Measurements from ENCODE around the gene DCBLD1. TPM values are rescaled to one million over a fixed set of nuclear protein-coding genes. Genes with fewer than 3 reads are reported as not detected.
"Not testable (repeated sequence)": the region's sequence is repeated elsewhere in the genome, so short reads cannot be mapped to it uniquely, and the experiment has no call there.

The DCBLD1 gene
- total RNA-seq (9.6 TPM), polyA plus RNA-seq (ENCODE audit: insufficient read depth, low read depth, low replicate concordance) (4.1 TPM)
- long read RNA-seq, donor 1, partial matches to known transcripts: 0 of 1 reads
- long read RNA-seq, donor 1, other reads (novel, unspliced or antisense): 0 of 1 reads
- long read RNA-seq, donor 2: 0 reads
- long read RNA-seq, donor 3, partial matches to known transcripts: 0 of 2 reads
- long read RNA-seq, donor 3, other reads (novel, unspliced or antisense): 0 of 2 reads
- long read RNA-seq, donor 4, partial matches to known transcripts: 45 of 52 reads
- long read RNA-seq, donor 4, other reads (novel, unspliced or antisense): 7 of 52 reads
- long read RNA-seq, donor 5: 0 reads
- long read RNA-seq, donor 6: 0 reads
- long read RNA-seq, donor 7, partial matches to known transcripts: 5 of 9 reads
- long read RNA-seq, donor 7, other reads (novel, unspliced or antisense): 4 of 9 reads
- long read RNA-seq, donor 8: 0 reads
- long read RNA-seq, donor 9, partial matches to known transcripts: 0 of 1 reads
- long read RNA-seq, donor 9, other reads (novel, unspliced or antisense): 0 of 1 reads
- long read RNA-seq, donor 10, partial matches to known transcripts: 47 of 48 reads
- long read RNA-seq, donor 10, other reads (novel, unspliced or antisense): 0 of 48 reads

DNA sequence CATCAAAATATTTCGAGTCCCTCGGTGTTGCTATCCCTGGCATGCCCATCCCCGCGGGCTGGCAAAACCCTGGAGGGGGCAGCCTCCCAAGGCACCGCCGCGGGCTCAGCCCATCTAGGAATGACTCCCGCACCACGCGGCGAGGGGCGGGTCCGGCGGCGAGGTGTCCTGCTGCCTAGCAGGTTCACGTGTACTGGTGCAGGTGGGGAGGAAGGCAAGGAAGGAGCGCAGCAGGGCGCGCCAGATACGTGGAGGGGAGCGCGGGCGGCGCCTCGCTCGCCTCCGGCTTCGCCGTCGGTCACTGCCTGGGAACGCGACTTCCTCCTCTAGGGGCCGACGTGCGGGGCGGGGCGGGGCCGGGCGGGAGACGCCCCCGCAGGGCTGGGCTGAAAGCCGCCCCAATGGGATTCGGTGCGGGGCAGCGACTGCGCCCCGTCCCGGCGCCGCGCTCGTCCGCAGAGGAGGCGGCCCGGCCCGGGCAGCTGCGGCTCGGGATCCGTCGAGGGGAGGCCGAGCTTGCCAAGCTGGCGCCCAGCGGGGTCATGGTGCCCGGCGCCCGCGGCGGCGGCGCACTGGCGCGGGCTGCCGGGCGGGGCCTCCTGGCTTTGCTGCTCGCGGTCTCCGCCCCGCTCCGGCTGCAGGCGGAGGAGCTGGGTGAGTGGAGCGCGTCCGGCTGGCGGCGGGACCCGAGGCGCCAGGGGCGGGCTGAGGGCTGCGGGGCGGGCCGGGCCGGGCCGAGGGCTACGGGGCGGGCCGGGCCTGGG is at the start of gene DCBLD1:
Gene DCBLD1, plus strand, starts transcription at position 435 of the 764 bp plus-strand sequence. Its CDS starts 108 bp downstream, at position 543.
- Histone ChIP-seq H3K27ac (ENCODE audit: low read depth in 2 of 2, low read length in 2 of 2) (peak within 1 kb of the TSS; percentile 72 to 83), H3K4me3 (ENCODE audit: low read length in 3 of 3) (peak within 1 kb of the TSS; percentile 61 to 74 (median 66)), H3K4me1 (ENCODE audit: control insufficient read depth in 2 of 3, insufficient read depth in 2 of 3, low read depth in 1 of 3, low read length in 3 of 3) (peaks cover 0 to 10% (median 0%) of the 10 kb centered on the region in 3 donors), H3K36me3 (ENCODE audit: control insufficient read depth in 2 of 3, insufficient read depth in 3 of 3, low read length in 3 of 3) (no peaks in the 10 kb centered on the region), H3K27me3 (ENCODE audit: control insufficient read depth, insufficient read depth, low read length) (no peaks in the 10 kb centered on the region), H3K9me3 (ENCODE audit: control insufficient read depth in 2 of 3, insufficient read depth in 1 of 3, low read length in 3 of 3) (no peaks in the 10 kb centered on the region), H3K9ac (ENCODE audit: low read length in 3 of 3) (peak within 1 kb of the TSS; percentile 42 to 88 (median 66))
- FAIRE-seq (no peak), DNase-seq (peak; percentile 80 to 94 (median 88))
- intact Hi-C loops (cut with DNase I): no loop called here
- TF ChIP-seq, protein P1, sequence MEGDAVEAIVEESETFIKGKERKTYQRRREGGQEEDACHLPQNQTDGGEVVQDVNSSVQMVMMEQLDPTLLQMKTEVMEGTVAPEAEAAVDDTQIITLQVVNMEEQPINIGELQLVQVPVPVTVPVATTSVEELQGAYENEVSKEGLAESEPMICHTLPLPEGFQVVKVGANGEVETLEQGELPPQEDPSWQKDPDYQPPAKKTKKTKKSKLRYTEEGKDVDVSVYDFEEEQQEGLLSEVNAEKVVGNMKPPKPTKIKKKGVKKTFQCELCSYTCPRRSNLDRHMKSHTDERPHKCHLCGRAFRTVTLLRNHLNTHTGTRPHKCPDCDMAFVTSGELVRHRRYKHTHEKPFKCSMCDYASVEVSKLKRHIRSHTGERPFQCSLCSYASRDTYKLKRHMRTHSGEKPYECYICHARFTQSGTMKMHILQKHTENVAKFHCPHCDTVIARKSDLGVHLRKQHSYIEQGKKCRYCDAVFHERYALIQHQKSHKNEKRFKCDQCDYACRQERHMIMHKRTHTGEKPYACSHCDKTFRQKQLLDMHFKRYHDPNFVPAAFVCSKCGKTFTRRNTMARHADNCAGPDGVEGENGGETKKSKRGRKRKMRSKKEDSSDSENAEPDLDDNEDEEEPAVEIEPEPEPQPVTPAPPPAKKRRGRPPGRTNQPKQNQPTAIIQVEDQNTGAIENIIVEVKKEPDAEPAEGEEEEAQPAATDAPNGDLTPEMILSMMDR (IDR thresholded peaks at IDR 0.05; ENCODE audit: borderline replicate concordance, extremely low read depth, insufficient read depth): no peak

DNA sequence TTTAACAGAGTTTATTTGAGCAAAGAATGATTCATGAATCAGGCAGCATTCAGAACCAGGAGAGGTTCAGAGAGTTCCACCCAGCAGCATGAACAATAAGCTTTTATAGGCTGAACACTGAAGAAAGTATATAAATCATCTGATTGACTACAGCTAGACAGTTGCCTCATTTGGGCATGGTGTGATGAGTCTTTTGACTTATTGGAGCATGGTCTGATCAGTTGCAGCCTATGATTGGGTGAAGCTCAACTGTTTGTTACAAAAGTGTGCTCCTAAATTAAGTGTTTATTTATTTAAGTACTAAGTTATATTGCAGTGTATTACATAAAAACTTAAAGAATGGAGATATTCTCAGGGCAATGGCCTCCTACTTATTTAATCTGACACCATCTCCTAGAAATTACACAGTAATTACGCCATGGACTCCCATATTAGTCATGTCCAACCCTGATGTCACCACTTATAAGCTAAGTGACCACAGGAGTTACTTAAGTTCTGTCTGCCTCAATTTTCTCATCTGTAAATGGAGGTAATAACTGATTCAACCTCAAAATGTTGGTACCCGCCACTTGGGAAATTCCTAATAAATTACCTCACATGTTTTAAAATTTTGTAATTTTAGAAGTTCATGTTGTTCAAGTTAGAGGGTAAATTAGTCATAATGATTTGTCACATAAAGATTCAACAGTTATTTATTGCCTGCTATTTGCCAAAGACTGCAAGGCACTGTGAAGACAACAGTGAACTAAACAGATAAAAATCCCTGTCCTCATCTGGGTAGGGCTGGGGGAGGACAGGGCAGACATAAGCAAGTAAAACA is 41.6 kb upstream of the DCBLD1 start:
- no peaks in the 10 kb centered on the region for H3K36me3 ChIP-seq (ENCODE audit: control insufficient read depth in 2 of 3, insufficient read depth in 3 of 3, low read length in 3 of 3)
- H3K9ac ChIP-seq (ENCODE audit: low read length in 3 of 3): no peak overlapping the region
- no peaks in the 10 kb centered on the region for H3K27me3 ChIP-seq (ENCODE audit: control insufficient read depth, insufficient read depth, low read length)
- intact Hi-C loops (cut with DNase I): no loop called here
- no peak overlapping the region for H3K4me3 ChIP-seq (ENCODE audit: low read length in 3 of 3)
- TF ChIP-seq, protein P1 (IDR thresholded peaks at IDR 0.05; ENCODE audit: borderline replicate concordance, extremely low read depth, insufficient read depth): no peak
- no peaks in the 10 kb centered on the region for H3K4me1 ChIP-seq (ENCODE audit: control insufficient read depth in 2 of 3, insufficient read depth in 2 of 3, low read depth in 1 of 3, low read length in 3 of 3)
- FAIRE-seq: no peak
- no peaks in the 10 kb centered on the region for H3K9me3 ChIP-seq (ENCODE audit: control insufficient read depth in 2 of 3, insufficient read depth in 1 of 3, low read length in 3 of 3)
- no peak for DNase-seq
- no peak overlapping the region for H3K27ac ChIP-seq (ENCODE audit: low read depth in 2 of 2, low read length in 2 of 2)

DNA sequence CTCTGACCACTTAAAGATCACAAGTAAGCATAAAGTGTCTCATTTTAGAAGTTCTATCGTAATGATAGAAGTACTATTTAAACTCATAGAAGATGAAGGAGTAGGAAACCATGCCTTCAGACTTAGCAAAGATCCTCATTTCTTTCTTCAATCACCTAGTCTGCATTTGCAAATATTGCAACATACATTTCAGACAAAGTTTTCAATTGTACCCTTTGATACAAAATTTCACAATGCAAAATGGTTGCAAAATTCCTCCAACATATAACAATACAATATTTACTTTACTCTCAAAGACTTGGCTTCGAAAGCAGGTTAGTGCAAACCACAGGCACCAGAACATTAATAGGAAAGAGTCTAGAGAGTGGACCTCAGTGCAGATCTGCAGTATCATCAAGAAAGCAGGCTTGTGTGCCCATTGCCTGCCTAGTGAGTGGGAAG is 40.6 kb upstream of the DCBLD1 start:
- FAIRE-seq (no peak), DNase-seq (no peak)
- Histone ChIP-seq H3K4me1 (ENCODE audit: control insufficient read depth in 2 of 3, insufficient read depth in 2 of 3, low read depth in 1 of 3, low read length in 3 of 3) (no peaks in the 10 kb centered on the region), H3K9ac (ENCODE audit: low read length in 3 of 3) (no peak overlapping the region), H3K4me3 (ENCODE audit: low read length in 3 of 3) (no peak overlapping the region), H3K27me3 (ENCODE audit: control insufficient read depth, insufficient read depth, low read length) (no peaks in the 10 kb centered on the region), H3K27ac (ENCODE audit: low read depth in 2 of 2, low read length in 2 of 2) (no peak overlapping the region), H3K9me3 (ENCODE audit: control insufficient read depth in 2 of 3, insufficient read depth in 1 of 3, low read length in 3 of 3) (no peaks in the 10 kb centered on the region), H3K36me3 (ENCODE audit: control insufficient read depth in 2 of 3, insufficient read depth in 3 of 3, low read length in 3 of 3) (no peaks in the 10 kb centered on the region)
- TF ChIP-seq, protein P1 (IDR thresholded peaks at IDR 0.05; ENCODE audit: borderline replicate concordance, extremely low read depth, insufficient read depth): no peak
- intact Hi-C loops (cut with DNase I): no loop called here

DNA sequence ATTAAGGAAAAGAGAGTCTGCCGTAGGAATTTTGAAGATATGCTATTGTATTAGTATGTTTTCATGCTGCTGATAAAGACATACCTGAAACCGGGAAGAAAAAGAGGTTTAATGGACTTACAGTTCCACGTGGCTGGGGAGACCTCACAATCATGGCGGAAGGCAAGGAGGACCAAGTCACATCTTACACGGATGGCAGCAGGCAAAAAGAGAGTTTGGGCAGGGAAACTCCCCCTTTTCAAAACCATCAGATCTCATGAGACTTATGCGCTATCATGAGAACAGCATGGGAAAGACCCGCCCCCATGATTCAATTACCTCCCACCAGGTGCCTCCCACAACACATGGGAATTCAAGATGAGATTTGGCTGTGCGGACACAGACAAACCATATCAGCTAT is 40.2 kb upstream of the DCBLD1 start:
- intact Hi-C loops (cut with DNase I): not testable (repeated sequence)

More for the DNA sequence above, 40.2 kb upstream of the DCBLD1 start:
- H3K27ac ChIP-seq (ENCODE audit: low read depth in 2 of 2, low read length in 2 of 2); H3K9ac ChIP-seq (ENCODE audit: low read length in 3 of 3); DNase-seq; H3K4me1 ChIP-seq (ENCODE audit: control insufficient read depth in 2 of 3, insufficient read depth in 2 of 3, low read depth in 1 of 3, low read length in 3 of 3); H3K9me3 ChIP-seq (ENCODE audit: control insufficient read depth in 2 of 3, insufficient read depth in 1 of 3, low read length in 3 of 3); H3K4me3 ChIP-seq (ENCODE audit: low read length in 3 of 3); H3K36me3 ChIP-seq (ENCODE audit: control insufficient read depth in 2 of 3, insufficient read depth in 3 of 3, low read length in 3 of 3); H3K27me3 ChIP-seq (ENCODE audit: control insufficient read depth, insufficient read depth, low read length); FAIRE-seq: not testable (repeated sequence)

Data from kidney (tissue), 22 donors.